HG03135 (cell line): ENCODE results near the gene FAM53A.
"Not testable (repeated sequence)": the region's sequence is repeated elsewhere in the genome, so short reads cannot be mapped to it uniquely, and the experiment has no call there.

Experiments
- ATAC-seq: cut with Tn5 transposase; IDR thresholded peaks from one replicate; pipeline ENCODE4 v1.9.1; 2021; ENCODE audit warnings: mild to moderate bottlenecking, moderate library complexity; ENCODE audit not compliant: unreplicated experiment

FAM53A gene

GRCh38 chr4:1608821-1609500 is 75.2 kb downstream of the FAM53A start:
- ATAC-seq = no peak

GRCh38 chr4:1608196-1608820 is 75.8 kb downstream of the FAM53A start:
- ATAC-seq = no peak

- ATAC-seq = not testable (repeated sequence)
These were observed 76.5 kb downstream of the FAM53A start for GRCh38 chr4:1607436-1608195.

- no peak for ATAC-seq
These were observed 79.4 kb downstream of the FAM53A start for GRCh38 chr4:1604706-1605205.

- ATAC-seq = no peak
These were observed 79.9 kb downstream of the FAM53A start for GRCh38 chr4:1604181-1604705.

- no peak for ATAC-seq
These were observed 80.5 kb downstream of the FAM53A start for GRCh38 chr4:1603413-1604135.

- no peak for ATAC-seq
These were observed 81.3 kb downstream of the FAM53A start for GRCh38 chr4:1602655-1603412.

GRCh38 chr4:1601852-1602654 is 82.1 kb downstream of the FAM53A start:
- ATAC-seq = no peak

- no peak for ATAC-seq
These were observed 82.6 kb downstream of the FAM53A start for GRCh38 chr4:1601533-1601835.

GRCh38 chr4:1600811-1601532 is 83.1 kb downstream of the FAM53A start:
- no peak for ATAC-seq

GRCh38 chr4:1600211-1600780 is 83.8 kb downstream of the FAM53A start:
- no peak for ATAC-seq

- ATAC-seq = no peak
These were observed 84.5 kb downstream of the FAM53A start for GRCh38 chr4:1599491-1600210.

- ATAC-seq = no peak
These were observed 85.1 kb downstream of the FAM53A start for GRCh38 chr4:1599026-1599481.

- no peak for ATAC-seq
These were observed 85.7 kb downstream of the FAM53A start for GRCh38 chr4:1598206-1599025.

GRCh38 chr4:1597021-1597931 is 86.8 kb downstream of the FAM53A start:
- ATAC-seq = no peak

- ATAC-seq = no peak
These were observed 87.7 kb downstream of the FAM53A start for GRCh38 chr4:1596393-1596792.
